ENCODE measurements around the gene TAF15.
A peak's percentile ranks its signal among the peaks of the same experiment; 100 is the strongest.

Gene TAF15

DNA sequence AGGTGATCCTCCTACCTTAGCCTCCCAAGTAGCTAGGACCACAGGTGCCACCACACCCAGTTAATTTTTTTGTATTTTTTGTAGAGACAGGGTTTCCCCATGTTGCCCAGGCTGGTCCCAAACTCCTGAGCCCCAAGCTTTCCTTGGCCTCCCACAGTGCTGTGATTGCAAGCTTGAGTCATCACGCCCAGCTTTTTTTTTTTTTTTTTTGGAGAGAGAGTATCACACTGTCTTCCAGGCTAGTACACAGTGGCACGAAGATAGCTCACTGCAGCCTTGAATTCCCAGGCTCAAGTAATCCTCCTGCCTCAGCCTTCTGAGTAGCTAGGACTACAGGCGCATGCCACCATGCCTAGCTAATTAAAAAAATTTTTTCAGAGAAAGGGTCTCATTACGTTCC is 32.2 kb downstream of the TAF15 start:
- no peak overlapping the region for H3K4me3 ChIP-seq (replicated peaks in 1 of 2; ENCODE audit: low read depth in 2 of 2, low read length in 2 of 2)
- peak; percentile 35 to 60 for DNase-seq (ENCODE audit: low read depth in 2 of 2)
- TF ChIP-seq, protein P1, sequence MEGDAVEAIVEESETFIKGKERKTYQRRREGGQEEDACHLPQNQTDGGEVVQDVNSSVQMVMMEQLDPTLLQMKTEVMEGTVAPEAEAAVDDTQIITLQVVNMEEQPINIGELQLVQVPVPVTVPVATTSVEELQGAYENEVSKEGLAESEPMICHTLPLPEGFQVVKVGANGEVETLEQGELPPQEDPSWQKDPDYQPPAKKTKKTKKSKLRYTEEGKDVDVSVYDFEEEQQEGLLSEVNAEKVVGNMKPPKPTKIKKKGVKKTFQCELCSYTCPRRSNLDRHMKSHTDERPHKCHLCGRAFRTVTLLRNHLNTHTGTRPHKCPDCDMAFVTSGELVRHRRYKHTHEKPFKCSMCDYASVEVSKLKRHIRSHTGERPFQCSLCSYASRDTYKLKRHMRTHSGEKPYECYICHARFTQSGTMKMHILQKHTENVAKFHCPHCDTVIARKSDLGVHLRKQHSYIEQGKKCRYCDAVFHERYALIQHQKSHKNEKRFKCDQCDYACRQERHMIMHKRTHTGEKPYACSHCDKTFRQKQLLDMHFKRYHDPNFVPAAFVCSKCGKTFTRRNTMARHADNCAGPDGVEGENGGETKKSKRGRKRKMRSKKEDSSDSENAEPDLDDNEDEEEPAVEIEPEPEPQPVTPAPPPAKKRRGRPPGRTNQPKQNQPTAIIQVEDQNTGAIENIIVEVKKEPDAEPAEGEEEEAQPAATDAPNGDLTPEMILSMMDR (IDR thresholded peaks at IDR 0.05; ENCODE audit: low read depth, low read length) = no peak

DNA sequence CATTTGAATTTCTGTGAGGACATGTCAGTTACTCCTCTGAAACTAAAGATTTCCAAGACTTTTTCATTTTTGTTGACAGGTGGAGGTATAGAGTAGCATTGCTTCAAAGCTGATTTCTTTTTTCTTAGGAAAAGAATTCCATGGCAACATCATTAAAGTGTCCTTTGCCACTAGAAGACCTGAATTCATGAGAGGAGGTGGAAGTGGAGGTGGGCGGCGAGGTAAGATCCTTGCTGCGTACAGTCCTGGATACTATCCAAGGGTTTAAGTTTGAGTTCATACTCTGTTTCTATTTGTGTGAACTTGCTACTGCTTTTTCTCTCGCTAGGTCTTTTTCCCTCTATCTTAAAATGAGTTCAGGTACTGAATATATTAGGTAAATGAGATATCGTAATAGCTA is 33.0 kb downstream of the TAF15 start:
- no peak for DNase-seq (ENCODE audit: low read depth in 2 of 2)

DNA sequence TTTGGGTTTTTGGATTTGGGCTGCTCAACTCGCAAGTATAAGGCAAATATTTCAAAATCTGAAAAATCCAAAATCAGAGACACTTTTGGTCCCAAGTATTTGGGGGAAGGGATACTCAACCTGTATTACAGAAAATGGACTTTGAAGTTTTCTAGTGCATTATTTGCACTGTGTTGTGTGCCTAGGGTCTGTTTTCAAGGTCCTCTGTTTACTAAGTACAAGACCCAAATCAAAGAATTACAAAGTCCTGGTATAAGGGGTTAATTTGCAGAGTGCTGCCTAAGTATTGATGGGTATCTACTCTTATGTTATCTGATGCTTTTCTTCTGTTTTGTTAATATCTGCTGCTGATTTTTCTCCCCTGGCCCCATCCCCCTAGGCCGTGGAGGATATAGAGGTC is 34.4 kb downstream of the TAF15 start:
- no peak for DNase-seq (ENCODE audit: low read depth in 2 of 2)
- H3K4me3 ChIP-seq (replicated peaks in 1 of 2; ENCODE audit: low read depth in 2 of 2, low read length in 2 of 2) = no peak overlapping the region
- TF ChIP-seq, protein P1 (IDR thresholded peaks at IDR 0.05; ENCODE audit: low read depth, low read length) = no peak

More for the DNA sequence above, 33.0 kb downstream of the TAF15 start:
- TF ChIP-seq, protein P1 (IDR thresholded peaks at IDR 0.05; ENCODE audit: low read depth, low read length) = no peak
- H3K4me3 ChIP-seq (replicated peaks in 1 of 2; ENCODE audit: low read depth in 2 of 2, low read length in 2 of 2) = no peak overlapping the region

DNA sequence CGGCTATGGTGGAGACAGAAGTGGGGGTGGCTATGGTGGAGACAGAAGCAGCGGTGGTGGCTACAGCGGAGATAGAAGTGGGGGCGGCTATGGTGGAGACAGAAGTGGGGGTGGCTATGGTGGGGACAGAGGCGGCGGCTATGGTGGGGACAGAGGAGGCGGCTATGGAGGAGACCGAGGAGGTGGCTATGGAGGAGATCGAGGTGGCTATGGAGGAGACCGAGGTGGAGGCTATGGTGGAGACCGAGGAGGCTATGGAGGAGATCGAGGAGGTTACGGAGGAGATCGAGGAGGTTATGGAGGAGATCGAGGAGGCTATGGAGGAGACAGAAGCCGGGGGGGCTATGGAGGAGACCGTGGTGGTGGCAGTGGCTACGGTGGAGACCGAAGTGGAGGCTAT is 35.3 kb downstream of the TAF15 start:
- TF ChIP-seq, protein P1 (IDR thresholded peaks at IDR 0.05; ENCODE audit: low read depth, low read length) = no peak
- no peak overlapping the region for H3K4me3 ChIP-seq (replicated peaks in 1 of 2; ENCODE audit: low read depth in 2 of 2, low read length in 2 of 2)
- no peak for DNase-seq (ENCODE audit: low read depth in 2 of 2)

DNA sequence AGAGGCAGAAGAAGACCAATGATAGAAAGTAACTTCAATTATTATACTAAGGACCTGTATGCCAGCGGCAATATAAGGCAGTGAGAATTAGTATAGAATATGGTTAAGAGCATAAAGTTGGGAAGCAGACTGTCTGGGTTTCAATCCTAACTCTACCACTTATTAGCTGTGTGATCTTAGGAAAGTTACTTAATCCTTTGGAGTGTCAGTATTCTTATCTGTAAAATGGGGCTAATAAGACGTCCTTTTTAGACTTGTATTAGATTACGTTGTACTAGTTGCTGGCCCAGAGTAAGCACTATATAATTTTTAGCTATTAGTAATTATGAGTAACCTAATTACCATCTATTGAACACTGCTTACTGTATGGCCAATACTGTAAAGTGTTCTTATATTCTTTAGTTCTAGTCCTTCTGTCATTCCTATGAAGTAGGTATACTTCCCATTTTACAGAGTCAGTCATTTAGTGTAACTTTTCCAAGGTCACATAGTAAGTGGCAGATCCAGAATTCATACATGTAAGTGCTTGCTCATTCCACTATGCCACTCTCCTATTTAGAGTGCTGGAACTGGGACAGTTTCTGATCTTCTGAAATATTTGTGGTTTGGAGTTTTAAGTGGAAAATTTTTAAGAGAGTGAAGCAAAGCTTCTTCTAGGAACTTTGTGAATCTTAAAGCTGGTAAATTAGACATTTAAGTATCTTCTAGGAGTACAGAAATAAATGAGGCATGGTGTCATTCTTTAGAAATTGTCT is 36.9 kb downstream of the TAF15 start:
- DNase-seq (ENCODE audit: low read depth in 2 of 2) = peak in 1 of 2 donors; percentile 38
- H3K4me3 ChIP-seq (replicated peaks in 1 of 2; ENCODE audit: low read depth in 2 of 2, low read length in 2 of 2) = no peak overlapping the region
- TF ChIP-seq, protein P1 (IDR thresholded peaks at IDR 0.05; ENCODE audit: low read depth, low read length) = no peak

DNA sequence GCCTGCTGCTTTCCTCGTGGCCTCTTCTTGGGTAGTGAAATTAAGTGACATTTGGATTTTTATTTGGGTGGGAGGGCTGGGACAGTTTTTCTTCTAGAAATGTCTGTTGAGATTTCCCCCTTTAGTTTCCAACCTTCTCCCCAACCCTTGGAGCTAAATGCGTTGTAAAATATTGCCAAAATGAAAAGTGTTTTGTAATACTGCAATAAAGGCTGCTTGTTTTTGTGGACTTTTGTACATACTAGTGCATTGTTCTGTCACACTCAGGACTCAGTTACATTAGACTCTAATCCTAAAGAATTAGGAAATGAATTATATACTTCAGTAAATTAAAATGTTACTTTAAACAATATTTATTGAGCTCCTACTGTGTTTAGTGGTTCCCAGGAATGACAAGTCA is 37.7 kb downstream of the TAF15 start:
- H3K4me3 ChIP-seq (replicated peaks in 1 of 2; ENCODE audit: low read depth in 2 of 2, low read length in 2 of 2) = no peak overlapping the region
- DNase-seq (ENCODE audit: low read depth in 2 of 2) = no peak
- TF ChIP-seq, protein P1 (IDR thresholded peaks at IDR 0.05; ENCODE audit: low read depth, low read length) = no peak

Measured in cardiac fibroblast (primary cell).